Neural cell (in vitro differentiated cells): Measurements from ENCODE around the gene PLPP3.

ENCODE experiments used
- EP300 ChIP-seq: fragments of 450-650 bp; conservative IDR thresholded peaks from 2 replicates; pipeline ENCODE4 v1.6.1; 2014; ENCODE audit warnings: antibody characterized with exemption, mild to moderate bottlenecking, moderate library complexity; ENCODE audit not compliant: poor library complexity, severe bottlenecking
- EZH2 ChIP-seq: fragments of 200-600, 300-800 bp; shearing (Covaris generic), sonication (generic); IDR thresholded peaks from 2 replicates; pipeline ENCODE4 v1.6.1; 2014; ENCODE audit warnings: antibody characterized with exemption, low read length, borderline replicate concordance, mild to moderate bottlenecking; ENCODE audit not compliant: insufficient read depth, poor library complexity, severe bottlenecking
- POLR2AphosphoS5 ChIP-seq: IDR thresholded peaks from 2 replicates; pipeline ENCODE4 v1.6.1; 2012
- RAD21 ChIP-seq: fragments of 450-650 bp; conservative IDR thresholded peaks from 2 replicates; pipeline ENCODE4 v1.6.1; 2014; ENCODE audit warnings: antibody characterized with exemption, mild to moderate bottlenecking, moderate library complexity
- SMC3 ChIP-seq: fragments of 450-650 bp; conservative IDR thresholded peaks from 2 replicates; pipeline ENCODE4 v1.6.1; 2014; ENCODE audit warnings: antibody characterized with exemption, mild to moderate bottlenecking, moderate library complexity; ENCODE audit not compliant: poor library complexity
- TAF1 ChIP-seq: IDR thresholded peaks from 2 replicates; pipeline ENCODE4 v1.6.1; 2012; ENCODE audit warnings: low read depth
- TF ChIP-seq, protein P1 (sequence below): fragments of 450-650 bp; IDR thresholded peaks from 2 replicates; pipeline ENCODE4 v1.5.1; 2014; ENCODE audit warnings: antibody characterized with exemption, mild to moderate bottlenecking, moderate library complexity; ENCODE audit not compliant: poor library complexity, severe bottlenecking
- TF ChIP-seq, protein P2 (sequence below): IDR thresholded peaks from 2 replicates; pipeline ENCODE4 v1.6.1; 2012; ENCODE audit warnings: borderline replicate concordance

DNA sequence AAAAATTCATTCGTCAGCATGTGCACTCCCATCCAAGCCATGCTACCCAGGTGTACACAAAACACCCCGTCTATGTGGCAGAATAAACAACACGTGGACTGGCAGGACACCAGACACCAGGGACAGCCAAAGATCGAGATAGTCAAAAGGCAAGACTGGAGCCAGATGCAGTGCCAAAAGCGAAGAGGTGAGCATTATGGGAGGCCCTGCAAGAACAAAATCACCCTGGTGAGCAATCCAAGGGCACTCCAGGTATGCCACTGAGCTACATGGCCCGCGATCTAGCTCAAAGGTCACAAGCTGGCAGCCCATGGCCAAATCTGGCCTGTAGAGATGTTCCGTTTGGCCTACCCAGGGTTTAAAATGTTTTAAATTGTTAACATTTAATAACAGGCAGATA, 33.7 kb downstream of the PLPP3 start:
- TF ChIP-seq, protein P1, sequence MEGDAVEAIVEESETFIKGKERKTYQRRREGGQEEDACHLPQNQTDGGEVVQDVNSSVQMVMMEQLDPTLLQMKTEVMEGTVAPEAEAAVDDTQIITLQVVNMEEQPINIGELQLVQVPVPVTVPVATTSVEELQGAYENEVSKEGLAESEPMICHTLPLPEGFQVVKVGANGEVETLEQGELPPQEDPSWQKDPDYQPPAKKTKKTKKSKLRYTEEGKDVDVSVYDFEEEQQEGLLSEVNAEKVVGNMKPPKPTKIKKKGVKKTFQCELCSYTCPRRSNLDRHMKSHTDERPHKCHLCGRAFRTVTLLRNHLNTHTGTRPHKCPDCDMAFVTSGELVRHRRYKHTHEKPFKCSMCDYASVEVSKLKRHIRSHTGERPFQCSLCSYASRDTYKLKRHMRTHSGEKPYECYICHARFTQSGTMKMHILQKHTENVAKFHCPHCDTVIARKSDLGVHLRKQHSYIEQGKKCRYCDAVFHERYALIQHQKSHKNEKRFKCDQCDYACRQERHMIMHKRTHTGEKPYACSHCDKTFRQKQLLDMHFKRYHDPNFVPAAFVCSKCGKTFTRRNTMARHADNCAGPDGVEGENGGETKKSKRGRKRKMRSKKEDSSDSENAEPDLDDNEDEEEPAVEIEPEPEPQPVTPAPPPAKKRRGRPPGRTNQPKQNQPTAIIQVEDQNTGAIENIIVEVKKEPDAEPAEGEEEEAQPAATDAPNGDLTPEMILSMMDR = no peak
- TF ChIP-seq POLR2AphosphoS5 (no peak), TAF1 (no peak), EP300 (no peak), EZH2 (no peak), RAD21 (no peak), SMC3 (no peak)
- TF ChIP-seq, protein P2, sequence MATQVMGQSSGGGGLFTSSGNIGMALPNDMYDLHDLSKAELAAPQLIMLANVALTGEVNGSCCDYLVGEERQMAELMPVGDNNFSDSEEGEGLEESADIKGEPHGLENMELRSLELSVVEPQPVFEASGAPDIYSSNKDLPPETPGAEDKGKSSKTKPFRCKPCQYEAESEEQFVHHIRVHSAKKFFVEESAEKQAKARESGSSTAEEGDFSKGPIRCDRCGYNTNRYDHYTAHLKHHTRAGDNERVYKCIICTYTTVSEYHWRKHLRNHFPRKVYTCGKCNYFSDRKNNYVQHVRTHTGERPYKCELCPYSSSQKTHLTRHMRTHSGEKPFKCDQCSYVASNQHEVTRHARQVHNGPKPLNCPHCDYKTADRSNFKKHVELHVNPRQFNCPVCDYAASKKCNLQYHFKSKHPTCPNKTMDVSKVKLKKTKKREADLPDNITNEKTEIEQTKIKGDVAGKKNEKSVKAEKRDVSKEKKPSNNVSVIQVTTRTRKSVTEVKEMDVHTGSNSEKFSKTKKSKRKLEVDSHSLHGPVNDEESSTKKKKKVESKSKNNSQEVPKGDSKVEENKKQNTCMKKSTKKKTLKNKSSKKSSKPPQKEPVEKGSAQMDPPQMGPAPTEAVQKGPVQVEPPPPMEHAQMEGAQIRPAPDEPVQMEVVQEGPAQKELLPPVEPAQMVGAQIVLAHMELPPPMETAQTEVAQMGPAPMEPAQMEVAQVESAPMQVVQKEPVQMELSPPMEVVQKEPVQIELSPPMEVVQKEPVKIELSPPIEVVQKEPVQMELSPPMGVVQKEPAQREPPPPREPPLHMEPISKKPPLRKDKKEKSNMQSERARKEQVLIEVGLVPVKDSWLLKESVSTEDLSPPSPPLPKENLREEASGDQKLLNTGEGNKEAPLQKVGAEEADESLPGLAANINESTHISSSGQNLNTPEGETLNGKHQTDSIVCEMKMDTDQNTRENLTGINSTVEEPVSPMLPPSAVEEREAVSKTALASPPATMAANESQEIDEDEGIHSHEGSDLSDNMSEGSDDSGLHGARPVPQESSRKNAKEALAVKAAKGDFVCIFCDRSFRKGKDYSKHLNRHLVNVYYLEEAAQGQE = no peak
